Femur (tissue), 1 donor: ENCODE data around the gene LCN12.

Experiments used
- DNase-seq: peaks from one replicate; pipeline ENCODE4 v3.0.0-alpha.2; 2017

Gene LCN12

DNA sequence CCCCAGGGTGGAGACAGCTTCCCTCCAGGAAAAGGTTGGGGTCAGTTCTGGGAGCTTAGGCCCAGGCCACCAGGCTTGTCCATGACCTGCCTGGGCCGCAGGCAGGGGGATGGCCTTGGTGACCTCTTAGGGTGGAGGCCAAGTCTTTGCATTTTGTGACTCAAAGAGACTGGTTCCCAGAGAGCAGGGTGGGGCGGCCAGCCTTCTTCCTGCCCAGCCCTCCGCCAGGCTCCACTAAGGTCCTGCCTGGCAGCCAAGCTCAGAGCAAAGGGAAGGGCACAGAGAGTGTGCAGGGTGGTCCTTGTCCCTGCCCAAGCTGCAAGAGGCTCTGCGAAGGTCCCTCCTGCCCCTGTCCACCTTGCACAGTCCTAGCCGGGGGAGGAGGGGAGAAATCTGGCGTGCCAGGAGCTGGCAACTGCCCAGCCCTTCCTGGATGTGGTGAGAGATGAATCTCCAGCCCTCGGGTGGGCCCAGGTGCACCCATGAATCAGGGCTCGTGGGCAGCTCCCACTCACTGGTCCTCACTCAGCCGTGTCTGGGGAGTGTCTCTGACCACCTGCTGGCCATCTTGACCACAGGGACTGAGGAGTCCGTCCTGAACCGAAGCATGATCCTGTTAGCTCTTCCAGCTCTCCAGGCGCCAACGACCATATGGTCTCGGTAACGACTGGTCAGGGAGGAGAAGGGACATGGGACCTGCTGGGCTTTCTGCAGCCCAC lies 22.9 kb downstream of the LCN12 start:
- no peak for DNase-seq

- peak; percentile 74 for DNase-seq
These were observed 23.6 kb downstream of the LCN12 start for GRCh38 chr9:136975644-136976043.

- no peak for DNase-seq
These were observed 25.1 kb downstream of the LCN12 start, which contains the start of gene PTGDS for GRCh38 chr9:136977223-136977622. Gene PTGDS, plus strand, starts transcription at chr9:136977504. Its CDS starts 75 bp downstream, at chr9:136977579.

GRCh38 chr9:136977649-136978072 lies 25.6 kb downstream of the LCN12 start:
- DNase-seq: no peak

DNA sequence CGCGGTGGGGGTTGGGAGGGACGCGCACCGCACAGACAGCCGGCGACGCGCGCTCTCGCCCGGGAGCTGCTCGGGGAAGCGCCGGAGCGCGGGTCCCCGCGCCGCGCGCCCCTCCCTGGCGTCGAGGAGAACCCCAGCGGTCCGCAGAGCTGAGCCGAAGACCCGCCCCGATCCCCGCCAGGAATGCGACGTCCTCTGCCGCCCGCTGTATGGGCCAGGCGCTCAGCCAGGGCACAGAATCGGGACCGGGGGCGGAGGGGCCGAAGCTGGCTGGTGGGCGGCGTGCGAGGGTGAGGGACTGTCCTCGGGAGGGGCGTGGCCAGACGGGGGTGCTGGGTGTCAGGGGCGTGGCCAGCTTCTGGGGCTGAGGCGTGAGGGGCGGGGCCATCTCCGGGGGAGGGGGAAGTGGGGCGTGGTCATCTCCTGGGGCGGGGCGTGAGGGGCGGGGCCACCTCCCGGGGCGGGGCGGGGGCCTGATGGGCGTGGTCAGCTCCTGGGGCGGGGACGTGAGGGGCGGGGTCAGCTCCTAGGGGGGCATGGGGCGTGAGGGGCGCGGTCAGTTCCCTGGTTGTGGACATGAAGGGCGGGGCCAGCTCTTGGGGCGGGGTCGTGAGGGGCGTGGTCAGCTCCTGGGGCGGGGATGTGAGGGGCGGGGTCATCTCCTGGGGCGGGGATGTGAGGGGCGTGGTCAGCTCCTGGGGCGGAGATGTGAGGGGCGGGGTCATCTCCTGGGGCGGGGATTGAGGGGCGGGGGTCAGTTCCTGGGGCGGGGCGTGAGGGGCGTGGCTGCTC lies 26.2 kb downstream of the LCN12 start:
- peak; percentile 72 for DNase-seq

DNA sequence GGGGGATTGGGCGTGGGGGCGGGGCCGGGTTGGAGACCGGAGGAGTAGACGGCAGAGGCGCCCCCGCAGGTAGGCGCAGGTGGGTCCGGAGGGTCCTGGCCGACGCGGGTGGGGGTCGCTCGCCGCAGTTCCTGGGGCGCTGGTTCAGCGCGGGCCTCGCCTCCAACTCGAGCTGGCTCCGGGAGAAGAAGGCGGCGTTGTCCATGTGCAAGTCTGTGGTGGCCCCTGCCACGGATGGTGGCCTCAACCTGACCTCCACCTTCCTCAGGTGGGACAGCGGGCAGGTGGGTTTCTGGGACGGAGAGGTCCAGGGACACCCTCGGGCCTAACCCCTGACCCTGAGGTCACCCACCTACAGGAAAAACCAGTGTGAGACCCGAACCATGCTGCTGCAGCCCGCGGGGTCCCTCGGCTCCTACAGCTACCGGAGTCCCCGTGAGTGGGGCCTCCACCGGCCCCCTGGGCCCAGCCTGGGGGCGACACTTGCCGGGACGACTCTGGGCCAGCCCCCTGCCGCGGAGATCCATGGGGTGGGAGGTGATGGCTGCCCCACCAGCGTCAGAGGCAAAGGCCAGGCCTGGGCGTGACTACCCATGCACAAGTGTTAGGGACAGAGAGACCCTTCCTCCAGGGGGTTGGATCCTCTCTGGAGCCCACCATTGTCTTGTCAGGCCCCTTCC lies 26.9 kb downstream of the LCN12 start:
- no peak for DNase-seq

GRCh38 chr9:136979769-136980587 lies 27.9 kb downstream of the LCN12 start:
- no peak for DNase-seq

DNA sequence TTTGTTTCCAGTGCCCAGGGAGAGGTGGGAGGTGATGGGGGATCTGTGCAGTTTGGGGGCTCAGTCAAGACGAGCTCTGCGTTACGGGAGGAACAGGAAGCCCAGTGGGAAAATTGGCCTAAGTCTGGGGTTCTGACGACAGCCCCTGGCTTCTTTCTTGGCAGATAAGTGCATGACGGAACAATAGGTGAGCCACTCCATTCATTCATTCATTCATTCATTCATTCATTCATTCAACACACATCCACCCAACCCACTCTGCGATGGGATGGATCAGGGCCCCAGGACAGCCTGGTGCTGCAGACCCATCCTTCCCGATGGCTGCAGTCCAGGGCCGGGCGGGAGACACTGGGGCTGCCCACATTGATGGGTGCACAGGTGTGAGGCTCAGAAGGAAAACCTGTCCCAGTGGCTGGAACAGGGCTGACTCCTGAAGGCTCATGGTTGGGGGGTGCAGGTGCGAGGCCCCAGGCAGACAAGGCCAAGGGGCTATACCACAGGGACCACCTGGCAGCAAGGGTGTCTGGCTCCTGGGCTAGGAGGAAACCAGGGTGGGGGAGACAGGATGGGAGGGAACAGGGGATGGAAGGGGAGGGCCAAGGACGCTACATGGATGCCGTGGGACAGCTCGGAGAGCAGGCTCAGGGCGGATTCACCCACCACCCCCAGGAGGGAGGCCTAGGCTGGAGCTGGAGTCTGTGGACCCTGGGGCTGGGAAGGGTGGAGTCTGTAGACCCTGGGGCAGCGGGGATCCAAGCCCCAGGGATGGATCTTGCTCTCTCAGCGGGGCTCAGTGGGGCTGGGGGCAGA lies 28.8 kb downstream of the LCN12 start:
- DNase-seq: no peak

GRCh38 chr9:136981588-136982231 lies 29.6 kb downstream of the LCN12 start:
- no peak for DNase-seq

DNA sequence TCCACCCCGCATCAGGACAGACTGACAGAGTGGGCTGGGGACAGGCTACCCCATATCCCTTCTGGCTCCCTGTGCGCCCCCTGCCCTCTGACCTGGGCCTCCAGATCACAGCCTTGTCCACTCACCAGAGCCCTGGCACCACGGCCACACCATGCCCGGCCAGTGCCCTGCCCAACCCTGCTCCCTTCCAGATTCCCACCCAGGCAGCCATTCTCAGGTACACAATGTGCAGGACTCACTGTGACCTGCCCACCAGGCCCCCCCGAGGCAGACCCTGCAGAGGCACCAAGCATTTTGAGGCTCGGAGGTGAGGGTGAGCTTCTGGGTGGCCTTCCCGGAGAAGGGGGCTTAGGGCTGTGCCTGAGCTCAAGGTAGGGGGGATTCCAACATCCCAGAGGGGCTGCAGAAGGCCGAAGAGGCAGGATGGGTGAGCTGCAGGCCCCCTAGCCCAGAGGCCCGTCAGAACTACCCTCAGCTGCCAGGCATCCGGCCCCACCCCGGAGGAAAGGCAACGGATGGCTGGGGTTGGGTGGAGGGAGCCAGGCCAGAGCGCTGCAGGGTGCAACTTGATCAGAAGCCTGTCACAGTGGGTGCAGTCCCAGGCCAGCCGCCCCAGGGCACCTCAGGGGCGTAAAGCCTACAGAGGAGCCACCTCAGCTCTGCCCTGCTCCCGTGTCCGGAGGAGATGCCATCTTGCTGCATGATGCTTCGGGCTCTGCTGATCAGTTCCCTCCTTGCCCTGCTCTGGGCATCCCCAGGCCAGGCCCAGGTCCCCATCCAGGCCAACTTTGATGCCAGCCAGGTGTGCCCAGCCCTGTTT lies 30.4 kb downstream of the LCN12 start, which contains the start of gene LCNL1:
TSS of gene LCNL1 (plus strand) at position 762 of the 820 bp plus-strand sequence. CDS start 594 bp downstream, outside the sequence.
- peak; percentile 18 for DNase-seq

DNA sequence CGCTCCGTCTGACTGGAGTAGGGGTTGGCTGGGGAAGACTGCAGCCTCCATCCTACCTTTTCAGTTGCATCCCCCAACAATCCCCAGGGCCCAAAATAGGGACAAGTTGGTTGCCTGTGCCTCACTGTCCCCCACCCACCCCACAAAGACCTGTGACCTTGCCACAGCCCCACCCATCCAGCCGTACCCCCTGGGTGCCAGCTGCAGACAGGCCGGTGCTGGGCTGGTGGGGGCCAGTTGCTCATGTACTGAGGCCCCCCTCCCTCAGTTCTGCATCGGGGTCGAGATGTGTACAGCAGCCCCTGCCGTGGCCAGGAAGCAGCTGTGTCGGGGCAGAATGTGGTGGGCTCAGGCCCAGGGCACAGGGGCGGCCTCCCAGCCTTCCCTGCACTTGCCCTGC lies 31.1 kb downstream of the LCN12 start:
- DNase-seq: no peak

DNA sequence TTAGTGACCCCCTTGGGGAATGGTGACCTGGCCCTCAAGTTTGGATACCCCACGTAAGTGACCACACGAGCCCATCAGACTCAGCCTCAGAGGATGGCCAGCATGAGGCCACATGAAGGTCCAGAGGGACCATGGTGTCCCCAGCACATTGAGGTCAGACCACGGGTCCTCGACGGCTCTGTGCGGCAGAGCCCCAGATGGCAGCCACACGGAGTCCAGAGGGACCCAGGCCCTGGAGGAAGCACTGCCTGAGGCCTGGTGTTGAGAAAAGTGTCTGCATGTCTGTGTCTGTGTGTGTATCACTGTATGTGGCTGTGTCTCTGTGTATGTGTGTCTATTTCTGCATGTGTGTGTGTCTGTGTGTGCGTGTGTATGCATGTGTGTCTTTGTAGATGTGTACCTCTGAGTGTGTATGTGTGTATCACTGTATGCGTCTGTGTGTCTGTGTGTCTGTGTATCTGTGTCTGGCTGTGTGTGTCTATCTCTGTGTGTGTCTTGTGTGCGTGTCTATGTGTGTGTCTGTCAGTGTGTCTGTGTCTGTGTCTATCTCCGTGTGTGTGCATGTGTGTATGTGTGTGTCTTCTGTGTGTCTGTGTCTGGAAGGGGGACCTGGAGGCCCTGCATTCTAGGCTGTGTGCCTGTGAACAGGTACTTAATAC lies 31.7 kb downstream of the LCN12 start:
- DNase-seq: no peak

GRCh38 chr9:136984464-136985026 lies 32.5 kb downstream of the LCN12 start:
- DNase-seq: no peak

DNA sequence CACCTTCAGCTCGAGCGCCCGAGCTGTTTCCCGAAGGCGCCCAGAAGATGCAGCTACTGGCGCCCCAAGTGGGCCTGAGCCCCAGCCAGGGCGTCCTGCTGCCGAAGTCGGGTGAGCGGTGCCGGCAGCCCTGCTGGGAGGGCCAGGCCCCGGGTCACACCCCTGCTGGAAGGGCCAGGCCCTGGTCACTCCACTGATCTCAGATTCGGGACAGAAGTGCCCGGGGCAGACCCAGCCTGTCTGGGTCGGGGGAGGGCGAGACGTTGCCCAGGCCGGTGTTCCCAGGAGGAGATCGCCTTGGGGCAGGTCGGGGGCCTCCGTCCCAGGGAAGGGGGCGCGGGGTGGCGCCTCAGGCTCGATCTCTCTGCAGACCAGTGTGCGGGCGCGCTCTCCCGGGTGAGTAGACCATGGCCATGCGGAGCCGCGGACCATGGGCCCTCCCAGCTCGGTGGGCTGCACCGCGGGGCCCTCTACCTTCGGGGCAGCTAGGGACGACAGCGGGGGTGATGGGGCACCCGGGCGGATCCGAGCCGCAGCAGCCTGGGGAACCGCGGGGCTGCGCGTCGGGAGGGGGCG lies 33.0 kb downstream of the LCN12 start:
- no peak for DNase-seq

- no peak for DNase-seq
These were observed 33.8 kb downstream of the LCN12 start for GRCh38 chr9:136985853-136986252.

- DNase-seq: no peak
These were observed 36.8 kb downstream of the LCN12 start for GRCh38 chr9:136988872-136989271.

GRCh38 chr9:136990242-136990911 lies 38.3 kb downstream of the LCN12 start:
- no peak for DNase-seq
